HL-60 (cell line): Measurements from ENCODE around the gene SEBOX.

Experiments
- POLR2AphosphoS5 ChIP-seq: IDR thresholded peaks from 2 replicates; pipeline ENCODE4 v1.6.1; 2012; ENCODE audit warnings: low read depth
- SPI1 ChIP-seq: IDR thresholded peaks from 2 replicates; pipeline ENCODE4 v1.6.1; 2012; ENCODE audit warnings: low read depth, mild to moderate bottlenecking, borderline replicate concordance
- TF ChIP-seq, protein P1 (sequence below): IDR thresholded peaks from one replicate; pipeline ENCODE4 v1.5.1; 2011; ENCODE audit warnings: low read length, control low read depth, inconsistent platforms; ENCODE audit not compliant: insufficient read depth
- TF ChIP-seq, protein P2 (sequence below): IDR thresholded peaks from 2 replicates; pipeline ENCODE4 v1.6.1; 2012; ENCODE audit warnings: low read depth; ENCODE audit not compliant: insufficient replicate concordance

DNA sequence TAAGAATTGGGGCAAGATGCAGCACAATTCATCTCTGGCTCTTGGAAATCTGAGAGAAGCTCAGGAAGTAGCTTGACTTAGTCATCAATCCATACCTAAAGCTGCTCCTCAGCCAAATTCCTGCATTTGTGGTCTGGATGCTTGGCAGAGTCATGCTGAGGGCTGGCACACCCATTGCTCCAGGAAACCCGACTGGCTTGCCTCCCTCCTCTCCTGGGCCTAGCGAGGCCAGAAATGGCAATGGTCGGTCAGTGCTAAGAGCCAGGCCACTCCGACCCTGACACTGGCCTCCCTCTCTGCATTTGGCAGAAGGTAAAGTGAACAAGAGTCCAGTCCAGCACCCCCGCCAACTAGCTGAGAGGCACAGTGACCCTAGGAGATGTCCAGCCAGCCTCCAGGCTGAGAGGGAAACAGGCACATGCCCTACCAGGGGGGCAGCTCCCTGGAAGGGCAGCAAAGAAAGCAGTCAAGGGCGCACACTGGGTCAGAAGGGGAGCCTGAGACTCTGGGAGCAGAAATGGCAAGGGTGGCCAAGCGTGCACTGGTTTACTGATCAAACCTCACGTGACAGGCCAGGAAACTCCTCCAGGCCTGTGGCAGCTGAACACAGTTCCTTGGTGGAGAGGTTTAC is 17.6 kb downstream of the SEBOX start:
- TF ChIP-seq, protein P1, sequence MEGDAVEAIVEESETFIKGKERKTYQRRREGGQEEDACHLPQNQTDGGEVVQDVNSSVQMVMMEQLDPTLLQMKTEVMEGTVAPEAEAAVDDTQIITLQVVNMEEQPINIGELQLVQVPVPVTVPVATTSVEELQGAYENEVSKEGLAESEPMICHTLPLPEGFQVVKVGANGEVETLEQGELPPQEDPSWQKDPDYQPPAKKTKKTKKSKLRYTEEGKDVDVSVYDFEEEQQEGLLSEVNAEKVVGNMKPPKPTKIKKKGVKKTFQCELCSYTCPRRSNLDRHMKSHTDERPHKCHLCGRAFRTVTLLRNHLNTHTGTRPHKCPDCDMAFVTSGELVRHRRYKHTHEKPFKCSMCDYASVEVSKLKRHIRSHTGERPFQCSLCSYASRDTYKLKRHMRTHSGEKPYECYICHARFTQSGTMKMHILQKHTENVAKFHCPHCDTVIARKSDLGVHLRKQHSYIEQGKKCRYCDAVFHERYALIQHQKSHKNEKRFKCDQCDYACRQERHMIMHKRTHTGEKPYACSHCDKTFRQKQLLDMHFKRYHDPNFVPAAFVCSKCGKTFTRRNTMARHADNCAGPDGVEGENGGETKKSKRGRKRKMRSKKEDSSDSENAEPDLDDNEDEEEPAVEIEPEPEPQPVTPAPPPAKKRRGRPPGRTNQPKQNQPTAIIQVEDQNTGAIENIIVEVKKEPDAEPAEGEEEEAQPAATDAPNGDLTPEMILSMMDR, result no peak
- TF ChIP-seq POLR2AphosphoS5, result no peak; the same call in 1 of the 2 replicates
- TF ChIP-seq, protein P2, sequence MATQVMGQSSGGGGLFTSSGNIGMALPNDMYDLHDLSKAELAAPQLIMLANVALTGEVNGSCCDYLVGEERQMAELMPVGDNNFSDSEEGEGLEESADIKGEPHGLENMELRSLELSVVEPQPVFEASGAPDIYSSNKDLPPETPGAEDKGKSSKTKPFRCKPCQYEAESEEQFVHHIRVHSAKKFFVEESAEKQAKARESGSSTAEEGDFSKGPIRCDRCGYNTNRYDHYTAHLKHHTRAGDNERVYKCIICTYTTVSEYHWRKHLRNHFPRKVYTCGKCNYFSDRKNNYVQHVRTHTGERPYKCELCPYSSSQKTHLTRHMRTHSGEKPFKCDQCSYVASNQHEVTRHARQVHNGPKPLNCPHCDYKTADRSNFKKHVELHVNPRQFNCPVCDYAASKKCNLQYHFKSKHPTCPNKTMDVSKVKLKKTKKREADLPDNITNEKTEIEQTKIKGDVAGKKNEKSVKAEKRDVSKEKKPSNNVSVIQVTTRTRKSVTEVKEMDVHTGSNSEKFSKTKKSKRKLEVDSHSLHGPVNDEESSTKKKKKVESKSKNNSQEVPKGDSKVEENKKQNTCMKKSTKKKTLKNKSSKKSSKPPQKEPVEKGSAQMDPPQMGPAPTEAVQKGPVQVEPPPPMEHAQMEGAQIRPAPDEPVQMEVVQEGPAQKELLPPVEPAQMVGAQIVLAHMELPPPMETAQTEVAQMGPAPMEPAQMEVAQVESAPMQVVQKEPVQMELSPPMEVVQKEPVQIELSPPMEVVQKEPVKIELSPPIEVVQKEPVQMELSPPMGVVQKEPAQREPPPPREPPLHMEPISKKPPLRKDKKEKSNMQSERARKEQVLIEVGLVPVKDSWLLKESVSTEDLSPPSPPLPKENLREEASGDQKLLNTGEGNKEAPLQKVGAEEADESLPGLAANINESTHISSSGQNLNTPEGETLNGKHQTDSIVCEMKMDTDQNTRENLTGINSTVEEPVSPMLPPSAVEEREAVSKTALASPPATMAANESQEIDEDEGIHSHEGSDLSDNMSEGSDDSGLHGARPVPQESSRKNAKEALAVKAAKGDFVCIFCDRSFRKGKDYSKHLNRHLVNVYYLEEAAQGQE, result no peak
- TF ChIP-seq SPI1, result no peak
